Activated naive CD8-positive, alpha-beta T cell treated with anti-CD3 and anti-CD28 coated beads, Interleukin-2, amount 10 ng/mL, durations not matched to agents 7 days and 5 days (primary cell): ENCODE data around the gene LRP11. TPM values are rescaled to one million over a fixed set of nuclear protein-coding genes. Genes with fewer than 3 reads are reported as not detected.

Source experiments
- ATAC-seq: fragments of 150-1000 bp; cut with Tn5 transposase; one replicate; pipeline ENCODE4 v1.10.0; 2021; ENCODE audit warnings: low read depth, moderate library complexity
- POLR2A ChIA-PET: fragments of 350-600 bp; sonication (Branson Sonifier 250); formaldehyde crosslinking; loops from one replicate; lab custom pipeline; 2021; ENCODE audit warnings: antibody characterized with exemption; lab: Charles Lee
- DNase-seq: peaks from one replicate; pipeline ENCODE4 v3.0.0; 2021
- H3K27ac Mint-ChIP-seq: one replicate; pipeline ENCODE4 v1.8.0; 2022; ENCODE audit warnings: mild to moderate bottlenecking, mixed read lengths
- H3K27me3 Mint-ChIP-seq: one replicate; pipeline ENCODE4 v1.8.0; 2022; ENCODE audit warnings: mild to moderate bottlenecking, moderate library complexity, mixed read lengths
- H3K36me3 Mint-ChIP-seq: one replicate; pipeline ENCODE4 v1.8.0; 2021; ENCODE audit warnings: mild to moderate bottlenecking, mixed read lengths
- H3K4me1 Mint-ChIP-seq: one replicate; pipeline ENCODE4 v1.8.0; 2021; ENCODE audit warnings: mixed read lengths
- H3K4me3 Mint-ChIP-seq: one replicate; pipeline ENCODE4 v1.8.0; 2022; ENCODE audit warnings: mild to moderate bottlenecking, moderate library complexity, mixed read lengths
- H3K9me3 Mint-ChIP-seq: one replicate; pipeline ENCODE4 v1.8.0; 2021; ENCODE audit warnings: mixed read lengths
- total RNA-seq, 2 experiments: library from RNA; stranded (reverse); gene quantifications; one replicate each; pipeline ENCODE4 v1.2.3, GENCODE V29; 2021

LRP11 gene
- total RNA-seq, 2 experiments from 2014 or later, result 2.3 to 2.7 TPM

- peaks cover 9% of the 10 kb centered on the region for H3K4me1 Mint-ChIP-seq
- no peaks in the 10 kb centered on the region for H3K9me3 Mint-ChIP-seq
- POLR2A ChIA-PET, result no interaction called here
- no peak overlapping the region for H3K27ac Mint-ChIP-seq
- no peak overlapping the region for H3K4me3 Mint-ChIP-seq
- peaks cover 36% of the 10 kb centered on the region for H3K27me3 Mint-ChIP-seq
- no peak for DNase-seq
- H3K36me3 Mint-ChIP-seq, result no peaks in the 10 kb centered on the region
- ATAC-seq, result no peak
Observed at GRCh38 chr6:149891259-149891658, 27.1 kb upstream of the LRP11 start.

- H3K9me3 Mint-ChIP-seq, result no peaks in the 10 kb centered on the region
- no peak overlapping the region for H3K4me3 Mint-ChIP-seq
- no peak for DNase-seq
- peaks cover 3% of the 10 kb centered on the region for H3K4me1 Mint-ChIP-seq
- peaks cover 36% of the 10 kb centered on the region for H3K27me3 Mint-ChIP-seq
- no peaks in the 10 kb centered on the region for H3K36me3 Mint-ChIP-seq
- H3K27ac Mint-ChIP-seq, result no peak overlapping the region
- POLR2A ChIA-PET, result no interaction called here
- no peak for ATAC-seq
Observed at GRCh38 chr6:149890629-149891045, 26.5 kb upstream of the LRP11 start.

GRCh38 chr6:149889326-149889725 lies 25.2 kb upstream of the LRP11 start:
- Mint-ChIP-seq H3K4me1 (peaks cover 2% of the 10 kb centered on the region), H3K27ac (no peak overlapping the region), H3K4me3 (no peak overlapping the region)

GRCh38 chr6:149888659-149889058 lies 24.5 kb upstream of the LRP11 start:
- DNase-seq (no peak), ATAC-seq (no peak)
- Mint-ChIP-seq H3K4me3 (no peak overlapping the region), H3K36me3 (no peaks in the 10 kb centered on the region), H3K4me1 (peaks cover 2% of the 10 kb centered on the region), H3K27me3 (peaks cover 33% of the 10 kb centered on the region), H3K9me3 (no peaks in the 10 kb centered on the region), H3K27ac (no peak overlapping the region)
- POLR2A ChIA-PET, result no interaction called here

More at GRCh38 chr6:149889326-149889725, 25.2 kb upstream of the LRP11 start:
- no peaks in the 10 kb centered on the region for H3K36me3 Mint-ChIP-seq
- POLR2A ChIA-PET, result no interaction called here
- no peak for ATAC-seq
- no peak for DNase-seq
- no peaks in the 10 kb centered on the region for H3K9me3 Mint-ChIP-seq
- H3K27me3 Mint-ChIP-seq, result peaks cover 35% of the 10 kb centered on the region

- DNase-seq, result no peak
- no peak for ATAC-seq
- Mint-ChIP-seq H3K27me3 (peaks cover 31% of the 10 kb centered on the region), H3K27ac (no peak overlapping the region), H3K4me3 (no peak overlapping the region), H3K9me3 (no peaks in the 10 kb centered on the region), H3K36me3 (no peaks in the 10 kb centered on the region), H3K4me1 (peaks cover 2% of the 10 kb centered on the region)
- POLR2A ChIA-PET, result no interaction called here
Observed at GRCh38 chr6:149888093-149888492, 23.9 kb upstream of the LRP11 start.

- no peak overlapping the region for H3K4me3 Mint-ChIP-seq
- H3K27ac Mint-ChIP-seq, result no peak overlapping the region
Observed at GRCh38 chr6:149887343-149887742, 23.2 kb upstream of the LRP11 start.

GRCh38 chr6:149885888-149886287 lies 21.7 kb upstream of the LRP11 start:
- H3K27me3 Mint-ChIP-seq, result peaks cover 32% of the 10 kb centered on the region
- no peak overlapping the region for H3K27ac Mint-ChIP-seq
- peaks cover 2% of the 10 kb centered on the region for H3K4me1 Mint-ChIP-seq
- ATAC-seq (no peak), DNase-seq (no peak)
- no peaks in the 10 kb centered on the region for H3K9me3 Mint-ChIP-seq
- POLR2A ChIA-PET, result no interaction called here
- no peak overlapping the region for H3K4me3 Mint-ChIP-seq
- no peaks in the 10 kb centered on the region for H3K36me3 Mint-ChIP-seq

More at GRCh38 chr6:149887343-149887742, 23.2 kb upstream of the LRP11 start:
- DNase-seq (no peak), ATAC-seq (no peak)
- Mint-ChIP-seq H3K4me1 (peaks cover 2% of the 10 kb centered on the region), H3K36me3 (no peaks in the 10 kb centered on the region), H3K9me3 (no peaks in the 10 kb centered on the region), H3K27me3 (peaks cover 29% of the 10 kb centered on the region)
- POLR2A ChIA-PET, result no interaction called here

GRCh38 chr6:149884617-149885016 lies 20.5 kb upstream of the LRP11 start:
- no peak for ATAC-seq
- Mint-ChIP-seq H3K36me3 (no peaks in the 10 kb centered on the region), H3K4me1 (peaks cover 2% of the 10 kb centered on the region)

GRCh38 chr6:149884215-149884614 lies 20.1 kb upstream of the LRP11 start:
- Mint-ChIP-seq H3K4me1 (peaks cover 2% of the 10 kb centered on the region), H3K27ac (no peak overlapping the region), H3K4me3 (no peak overlapping the region), H3K27me3 (peaks cover 36% of the 10 kb centered on the region), H3K36me3 (no peaks in the 10 kb centered on the region), H3K9me3 (no peaks in the 10 kb centered on the region)
- POLR2A ChIA-PET, result no interaction called here
- DNase-seq (no peak), ATAC-seq (no peak)

More at GRCh38 chr6:149884617-149885016, 20.5 kb upstream of the LRP11 start:
- POLR2A ChIA-PET, result no interaction called here
- DNase-seq, result no peak
- H3K9me3 Mint-ChIP-seq, result no peaks in the 10 kb centered on the region
- H3K27me3 Mint-ChIP-seq, result peaks cover 35% of the 10 kb centered on the region
- no peak overlapping the region for H3K4me3 Mint-ChIP-seq
- H3K27ac Mint-ChIP-seq, result no peak overlapping the region

GRCh38 chr6:149881860-149882259 lies 17.7 kb upstream of the LRP11 start:
- H3K4me3 Mint-ChIP-seq, result no peak overlapping the region
- ATAC-seq (no peak), DNase-seq (no peak)
- POLR2A ChIA-PET, result no interaction called here
- no peaks in the 10 kb centered on the region for H3K36me3 Mint-ChIP-seq
- H3K4me1 Mint-ChIP-seq, result peaks cover 2% of the 10 kb centered on the region
- H3K27ac Mint-ChIP-seq, result no peak overlapping the region
- peaks cover 52% of the 10 kb centered on the region for H3K27me3 Mint-ChIP-seq
- no peaks in the 10 kb centered on the region for H3K9me3 Mint-ChIP-seq

GRCh38 chr6:149881066-149881766 lies 17.1 kb upstream of the LRP11 start:
- POLR2A ChIA-PET, result no interaction called here
- Mint-ChIP-seq H3K27ac (no peak overlapping the region), H3K27me3 (peaks cover 55% of the 10 kb centered on the region), H3K36me3 (no peaks in the 10 kb centered on the region), H3K9me3 (no peaks in the 10 kb centered on the region), H3K4me1 (no peaks in the 10 kb centered on the region), H3K4me3 (no peak overlapping the region)
- no peak for ATAC-seq
- DNase-seq, result no peak

- H3K27ac Mint-ChIP-seq, result no peak overlapping the region
- POLR2A ChIA-PET, result no interaction called here
- no peak for ATAC-seq
- peaks cover 60% of the 10 kb centered on the region for H3K27me3 Mint-ChIP-seq
- no peak overlapping the region for H3K4me3 Mint-ChIP-seq
- no peaks in the 10 kb centered on the region for H3K9me3 Mint-ChIP-seq
- DNase-seq, result no peak
- H3K36me3 Mint-ChIP-seq, result no peaks in the 10 kb centered on the region
- no peaks in the 10 kb centered on the region for H3K4me1 Mint-ChIP-seq
Observed at GRCh38 chr6:149877659-149878058, 13.5 kb upstream of the LRP11 start.

- Mint-ChIP-seq H3K4me3 (no peak overlapping the region), H3K27ac (no peak overlapping the region), H3K27me3 (peaks cover 62% of the 10 kb centered on the region), H3K4me1 (no peaks in the 10 kb centered on the region), H3K36me3 (no peaks in the 10 kb centered on the region), H3K9me3 (peaks cover 3% of the 10 kb centered on the region)
- POLR2A ChIA-PET, result no interaction called here
- ATAC-seq (no peak), DNase-seq (no peak)
Observed at GRCh38 chr6:149876241-149876933, 12.2 kb upstream of the LRP11 start.

GRCh38 chr6:149872233-149872632 lies 8.1 kb upstream of the LRP11 start:
- H3K27me3 Mint-ChIP-seq, result peaks cover 36% of the 10 kb centered on the region
- H3K4me3 Mint-ChIP-seq, result no peak overlapping the region
- H3K36me3 Mint-ChIP-seq, result no peaks in the 10 kb centered on the region
- no peaks in the 10 kb centered on the region for H3K4me1 Mint-ChIP-seq
- POLR2A ChIA-PET, result no interaction called here
- H3K27ac Mint-ChIP-seq, result no peak overlapping the region
- no peak for DNase-seq
- ATAC-seq, result no peak
- peaks cover 3% of the 10 kb centered on the region for H3K9me3 Mint-ChIP-seq
